ENCODE results near the gene C10orf90.

- TF ChIP-seq, protein P1, sequence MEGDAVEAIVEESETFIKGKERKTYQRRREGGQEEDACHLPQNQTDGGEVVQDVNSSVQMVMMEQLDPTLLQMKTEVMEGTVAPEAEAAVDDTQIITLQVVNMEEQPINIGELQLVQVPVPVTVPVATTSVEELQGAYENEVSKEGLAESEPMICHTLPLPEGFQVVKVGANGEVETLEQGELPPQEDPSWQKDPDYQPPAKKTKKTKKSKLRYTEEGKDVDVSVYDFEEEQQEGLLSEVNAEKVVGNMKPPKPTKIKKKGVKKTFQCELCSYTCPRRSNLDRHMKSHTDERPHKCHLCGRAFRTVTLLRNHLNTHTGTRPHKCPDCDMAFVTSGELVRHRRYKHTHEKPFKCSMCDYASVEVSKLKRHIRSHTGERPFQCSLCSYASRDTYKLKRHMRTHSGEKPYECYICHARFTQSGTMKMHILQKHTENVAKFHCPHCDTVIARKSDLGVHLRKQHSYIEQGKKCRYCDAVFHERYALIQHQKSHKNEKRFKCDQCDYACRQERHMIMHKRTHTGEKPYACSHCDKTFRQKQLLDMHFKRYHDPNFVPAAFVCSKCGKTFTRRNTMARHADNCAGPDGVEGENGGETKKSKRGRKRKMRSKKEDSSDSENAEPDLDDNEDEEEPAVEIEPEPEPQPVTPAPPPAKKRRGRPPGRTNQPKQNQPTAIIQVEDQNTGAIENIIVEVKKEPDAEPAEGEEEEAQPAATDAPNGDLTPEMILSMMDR (IDR thresholded peaks at IDR 0.05) = no peak
- TF ChIP-seq POLR2A (IDR thresholded peaks at IDR 0.05) = no peak
Measured at GRCh38 chr10:126671402-126671975, 996 bp upstream of the C10orf90 start.
